HEK293 (cell line): ENCODE results near the gene COMMD3.

Experiments used
- HIC1 ChIP-seq: fragments of 450-650 bp; formaldehyde crosslinking; IDR thresholded peaks from 2 replicates; pipeline ENCODE4 v1.5.1; 2016; ENCODE audit warnings: missing biosample characterization, missing genetic modification characterization
- ZNF473 ChIP-seq: fragments of 450-650 bp; formaldehyde crosslinking; IDR thresholded peaks from 2 replicates; pipeline ENCODE4 v1.5.1; 2017; ENCODE audit warnings: missing biosample characterization, missing genetic modification characterization
- ZNF549 ChIP-seq: fragments of 450-650 bp; IDR thresholded peaks from 2 replicates; pipeline ENCODE4 v1.5.1; 2018; ENCODE audit warnings: missing biosample characterization, missing genetic modification characterization, mild to moderate bottlenecking, inconsistent platforms, moderate library complexity

DNA sequence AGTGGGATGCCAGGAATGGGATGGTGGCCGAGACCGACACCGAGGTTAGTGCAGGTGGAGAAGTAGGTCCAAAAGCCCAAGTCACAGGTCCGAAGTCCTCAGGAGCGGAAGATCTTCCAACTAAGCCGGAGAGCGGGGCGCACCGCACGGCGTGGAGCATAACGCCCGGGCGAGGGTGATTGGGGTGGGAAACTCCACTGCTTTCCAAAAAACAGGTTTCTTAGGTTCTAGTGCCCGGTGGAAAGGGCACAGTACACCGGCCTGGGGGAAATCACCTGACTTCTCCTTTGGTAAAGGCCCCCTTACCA, 17.7 kb downstream of the COMMD3 start:
- TF ChIP-seq ZNF549, result no peak
- no peak for TF ChIP-seq ZNF473 (tag by site-specific recombination)
- no peak for TF ChIP-seq HIC1 (tag by site-specific recombination)
